Measurements from ENCODE around the gene FAM89A.

FAM89A gene

GRCh38 chr1:231075020-231075419 is 35.0 kb upstream of the FAM89A start:
- H4K20me1 ChIP-seq (ENCODE audit: insufficient read depth, low read length, poor library complexity, severe bottlenecking), result no peaks in the 10 kb centered on the region
- H3F3A ChIP-seq (ENCODE audit: low read depth), result no peaks in the 10 kb centered on the region
- H3K4me1 ChIP-seq (ENCODE audit: insufficient read depth, low read length, poor library complexity, severe bottlenecking), result no peaks in the 10 kb centered on the region
- no peak overlapping the region for H3K4me3 ChIP-seq (ENCODE audit: low read length, poor library complexity, severe bottlenecking)
- no peaks in the 10 kb centered on the region for H3K27me3 ChIP-seq (ENCODE audit: insufficient read depth, low read length, poor library complexity, severe bottlenecking)
- H3K36me3 ChIP-seq (ENCODE audit: insufficient read depth, low read length), result no peaks in the 10 kb centered on the region
- no peaks in the 10 kb centered on the region for H3K9me3 ChIP-seq (ENCODE audit: insufficient read depth, low read depth, low read length)
- H3K9me2 ChIP-seq (replicated peaks; ENCODE audit: low read depth, low read length), result no peaks in the 10 kb centered on the region
- no peak overlapping the region for H3K4me2 ChIP-seq (ENCODE audit: low read depth, low read length, poor library complexity, severe bottlenecking)
- no peak overlapping the region for H3K9ac ChIP-seq (ENCODE audit: low read depth, low read length, poor library complexity, severe bottlenecking)
- TF ChIP-seq CTCF (conservative IDR thresholded peaks at IDR 0.05; ENCODE audit: low read length) (no peak), EZH2phosphoT487 (IDR thresholded peaks at IDR 0.05; ENCODE audit: borderline replicate concordance) (no peak)
- no peaks in the 10 kb centered on the region for H3K79me2 ChIP-seq (ENCODE audit: insufficient read depth, low read length)
- H2AFZ ChIP-seq (ENCODE audit: low read length), result no peak overlapping the region

GRCh38 chr1:231074046-231074445 is 34.0 kb upstream of the FAM89A start:
- no peaks in the 10 kb centered on the region for H3K36me3 ChIP-seq (ENCODE audit: insufficient read depth, low read length)
- no peak overlapping the region for H3K4me2 ChIP-seq (ENCODE audit: low read depth, low read length, poor library complexity, severe bottlenecking)
- TF ChIP-seq EZH2phosphoT487 (IDR thresholded peaks at IDR 0.05; ENCODE audit: borderline replicate concordance) (no peak), CTCF (conservative IDR thresholded peaks at IDR 0.05; ENCODE audit: low read length) (no peak)
- no peak overlapping the region for H3K9ac ChIP-seq (ENCODE audit: low read depth, low read length, poor library complexity, severe bottlenecking)
- no peak overlapping the region for H2AFZ ChIP-seq (ENCODE audit: low read length)
- H4K20me1 ChIP-seq (ENCODE audit: insufficient read depth, low read length, poor library complexity, severe bottlenecking), result no peaks in the 10 kb centered on the region
- H3K4me1 ChIP-seq (ENCODE audit: insufficient read depth, low read length, poor library complexity, severe bottlenecking), result no peaks in the 10 kb centered on the region
- H3K27me3 ChIP-seq (ENCODE audit: insufficient read depth, low read length, poor library complexity, severe bottlenecking), result no peaks in the 10 kb centered on the region
- H3K9me2 ChIP-seq (replicated peaks; ENCODE audit: low read depth, low read length), result no peaks in the 10 kb centered on the region
- no peaks in the 10 kb centered on the region for H3K9me3 ChIP-seq (ENCODE audit: insufficient read depth, low read depth, low read length)
- no peaks in the 10 kb centered on the region for H3F3A ChIP-seq (ENCODE audit: low read depth)
- H3K4me3 ChIP-seq (ENCODE audit: low read length, poor library complexity, severe bottlenecking), result no peak overlapping the region
- H3K79me2 ChIP-seq (ENCODE audit: insufficient read depth, low read length), result no peaks in the 10 kb centered on the region

- no peaks in the 10 kb centered on the region for H3K79me2 ChIP-seq (ENCODE audit: insufficient read depth, low read length)
- H3K4me1 ChIP-seq (ENCODE audit: insufficient read depth, low read length, poor library complexity, severe bottlenecking), result no peaks in the 10 kb centered on the region
- TF ChIP-seq CTCF (conservative IDR thresholded peaks at IDR 0.05; ENCODE audit: low read length) (no peak), EZH2phosphoT487 (IDR thresholded peaks at IDR 0.05; ENCODE audit: borderline replicate concordance) (no peak)
- no peak overlapping the region for H3K9ac ChIP-seq (ENCODE audit: low read depth, low read length, poor library complexity, severe bottlenecking)
- no peak overlapping the region for H3K4me2 ChIP-seq (ENCODE audit: low read depth, low read length, poor library complexity, severe bottlenecking)
- no peaks in the 10 kb centered on the region for H3K9me3 ChIP-seq (ENCODE audit: insufficient read depth, low read depth, low read length)
- H3K36me3 ChIP-seq (ENCODE audit: insufficient read depth, low read length), result no peaks in the 10 kb centered on the region
- no peak overlapping the region for H2AFZ ChIP-seq (ENCODE audit: low read length)
- H3K27me3 ChIP-seq (ENCODE audit: insufficient read depth, low read length, poor library complexity, severe bottlenecking), result no peaks in the 10 kb centered on the region
- H3K4me3 ChIP-seq (ENCODE audit: low read length, poor library complexity, severe bottlenecking), result no peak overlapping the region
- no peaks in the 10 kb centered on the region for H3F3A ChIP-seq (ENCODE audit: low read depth)
- H4K20me1 ChIP-seq (ENCODE audit: insufficient read depth, low read length, poor library complexity, severe bottlenecking), result no peaks in the 10 kb centered on the region
- no peaks in the 10 kb centered on the region for H3K9me2 ChIP-seq (replicated peaks; ENCODE audit: low read depth, low read length)
Observed at GRCh38 chr1:231073331-231073730, 33.3 kb upstream of the FAM89A start.
